ENCODE measurements around the gene ASPG.

- TF ChIP-seq CTCF (conservative IDR thresholded peaks at IDR 0.05; ENCODE audit: low read depth, low read length) = no peak
- no peak for TF ChIP-seq EZH2 (IDR thresholded peaks at IDR 0.05; ENCODE audit: low read length, unreplicated experiment)
- TF ChIP-seq EZH2phosphoT487 (IDR thresholded peaks at IDR 0.05; ENCODE audit: borderline replicate concordance, low read length) = no peak
Observed at GRCh38 chr14:104131968-104132732, 46.6 kb downstream of the ASPG start.

Measured in PC-3 (cell line).